Thoracic aorta (tissue), 2 donors: ENCODE measurements around the gene SSTR5. TPM values are rescaled to one million over a fixed set of nuclear protein-coding genes. Genes with fewer than 3 reads are reported as not detected.
A peak's percentile ranks its signal among the peaks of the same experiment; 100 is the strongest.
"Not testable (repeated sequence)": the region's sequence is repeated elsewhere in the genome, so short reads cannot be mapped to it uniquely, and the experiment has no call there.

Experiments used
- ATAC-seq: fragments of 150-250 bp; one replicate; pipeline ENCODE4 v1.8.0; 2017; ENCODE audit warnings: low read depth; ENCODE audit not compliant: insufficient number of reproducible peaks, low FRiP score
- DNase-seq: peaks from one replicate; pipeline ENCODE4 v3.0.0-alpha.2; 2020; ENCODE audit warnings: low spot score
- H3K27ac ChIP-seq, 2 donors: fragments of 200-600 bp; sonication (generic); 1 replicate in 1 of 2; 2 replicates in 1 of 2; pipeline ENCODE4 v1.5.1; 2016; ENCODE audit warnings: mild to moderate bottlenecking in 2 of 2, moderate library complexity in 2 of 2
- H3K27me3 ChIP-seq: fragments of 200-600 bp; sonication (generic); replicated peaks from 2 replicates; pipeline ENCODE4 v1.6.0; 2016; ENCODE audit warnings: mild to moderate bottlenecking; ENCODE audit not compliant: insufficient read depth
- H3K36me3 ChIP-seq: fragments of 200-600 bp; sonication (generic); one replicate; pipeline ENCODE4 v1.5.1; 2016
- H3K4me1 ChIP-seq, 2 donors: fragments of 200-600 bp; sonication (generic); 1 replicate in 1 of 2; 2 replicates in 1 of 2; pipeline versions ENCODE4 v1.5.1 to v1.6.0; 2016; ENCODE audit warnings: low read depth in 2 of 2, mild to moderate bottlenecking in 1 of 2; ENCODE audit not compliant: control insufficient read depth in 1 of 2
- H3K4me3 ChIP-seq: fragments of 200-600 bp; sonication (generic); 2 replicates; pipeline ENCODE4 v1.5.1; 2016; ENCODE audit warnings: mild to moderate bottlenecking
- H3K9me3 ChIP-seq: fragments of 200-600 bp; sonication (generic); 2 replicates; pipeline ENCODE4 v1.5.1; 2016
- CTCF ChIP-seq: fragments of 200-600 bp; sonication (generic); IDR thresholded peaks from one replicate; pipeline ENCODE4 v1.5.1; 2019; ENCODE audit warnings: antibody characterized with exemption
- total RNA-seq, 2 donors: library from RNA; depleted of rRNA; stranded (reverse); fragments of >200 nt; gene quantifications; one replicate each; pipeline versions ENCODE4 v1.1.0 to v1.2.3, GENCODE V29; 2016

Gene SSTR5
- total RNA-seq, 2 donors from 2014 or later, result 3.0 to 3.8 TPM

- ATAC-seq (no peak), DNase-seq (no peak)
- Histone ChIP-seq H3K27me3 (no peaks in the 10 kb centered on the region), H3K4me1 (peaks cover 36 to 59% of the 10 kb centered on the region in 2 donors), H3K27ac (no peak overlapping the region), H3K4me3 (no peak overlapping the region), H3K9me3 (peaks cover 13% of the 10 kb centered on the region), H3K36me3 (no peaks in the 10 kb centered on the region)
- TF ChIP-seq CTCF, result no peak
Measured at GRCh38 chr16:1082266-1082951, 9.9 kb downstream of the SSTR5 start.

- peaks cover 13% of the 10 kb centered on the region for H3K9me3 ChIP-seq
- no peaks in the 10 kb centered on the region for H3K27me3 ChIP-seq
- H3K4me1 ChIP-seq, result peaks cover 28 to 55% of the 10 kb centered on the region in 2 donors
- DNase-seq (no peak), ATAC-seq (no peak)
- no peak overlapping the region for H3K27ac ChIP-seq
- H3K4me3 ChIP-seq, result no peak overlapping the region
- no peak for TF ChIP-seq CTCF
- H3K36me3 ChIP-seq, result no peaks in the 10 kb centered on the region
Measured at GRCh38 chr16:1082952-1083675, 10.6 kb downstream of the SSTR5 start.

DNA sequence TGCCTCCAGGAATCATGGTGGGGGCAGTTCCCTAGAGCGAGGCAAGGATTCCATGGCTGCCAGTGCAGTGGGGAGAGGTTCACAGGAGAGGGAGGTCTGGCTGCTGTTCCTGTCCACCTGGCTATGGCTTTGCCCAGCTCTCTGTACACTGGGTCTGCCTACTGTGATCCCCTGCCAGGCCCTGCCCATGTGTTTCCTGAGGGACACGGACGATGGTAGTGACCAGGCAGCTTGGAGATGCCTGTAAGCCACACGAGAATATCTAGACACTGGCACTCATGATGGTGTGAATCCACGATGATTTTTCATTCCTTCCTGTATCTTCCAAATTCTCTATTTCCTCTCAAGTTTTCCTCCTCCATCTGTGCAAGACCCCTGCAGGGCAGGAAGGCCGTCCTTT, 12.4 kb downstream of the SSTR5 start:
- no peak for ATAC-seq
- Histone ChIP-seq H3K36me3 (no peaks in the 10 kb centered on the region), H3K4me3 (no peak overlapping the region), H3K4me1 (peaks cover 23 to 55% of the 10 kb centered on the region in 2 donors), H3K27me3 (no peaks in the 10 kb centered on the region), H3K9me3 (peaks cover 13% of the 10 kb centered on the region), H3K27ac (no peak overlapping the region)
- TF ChIP-seq CTCF, result no peak
- no peak for DNase-seq

GRCh38 chr16:1086443-1086842, 13.9 kb downstream of the SSTR5 start:
- not testable (repeated sequence) for H3K36me3 ChIP-seq, H3K4me3 ChIP-seq, H3K27ac ChIP-seq, H3K27me3 ChIP-seq, DNase-seq, ATAC-seq
- H3K4me1 ChIP-seq, result peaks cover 17 to 55% of the 10 kb centered on the region in 2 donors
- H3K9me3 ChIP-seq, result peaks cover 13% of the 10 kb centered on the region

DNA sequence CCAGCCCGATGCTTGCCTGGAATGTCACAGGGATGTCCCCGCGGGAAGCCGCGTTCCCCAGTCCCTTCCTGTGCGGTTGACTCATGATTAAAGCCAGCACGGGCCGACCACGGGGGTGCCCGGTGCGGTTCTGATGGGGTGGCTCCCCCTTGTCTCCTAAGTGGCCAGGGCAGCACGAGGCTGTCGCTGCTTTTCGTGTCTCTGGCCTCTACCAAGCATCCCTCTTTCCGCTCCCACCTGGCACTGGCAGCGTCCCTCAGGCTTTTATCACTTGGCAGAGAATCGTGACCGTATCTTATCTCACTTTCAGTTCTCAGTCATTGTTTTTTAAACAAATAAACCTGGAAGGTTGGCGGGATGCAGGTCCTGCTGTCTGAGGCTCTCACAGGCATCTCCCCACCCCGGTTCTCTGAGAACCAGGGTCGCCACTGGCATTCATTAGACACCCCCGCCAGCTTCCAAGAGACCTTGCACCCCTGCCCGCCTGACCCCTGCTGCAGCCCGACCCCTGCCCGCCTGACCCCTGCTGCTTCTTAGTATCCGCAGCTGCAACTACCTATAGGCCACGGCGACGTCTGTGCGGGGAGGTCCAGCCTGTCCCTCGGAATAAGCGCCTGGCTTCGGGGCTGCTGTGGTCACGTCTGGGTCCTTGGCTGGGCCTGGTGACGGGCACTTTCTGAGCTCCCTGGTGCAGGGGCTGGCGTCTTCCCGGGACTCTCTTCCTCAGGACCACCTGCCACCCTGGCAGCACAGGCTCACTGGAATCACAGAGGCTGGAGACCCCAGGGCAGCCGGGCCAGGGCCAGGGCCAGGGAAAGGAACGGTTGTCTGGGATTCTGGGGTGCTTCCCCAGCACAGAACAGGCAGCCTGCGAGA, 16.0 kb downstream of the SSTR5 start:
- Histone ChIP-seq H3K27ac (peak overlapping the region; percentile 61 to 88), H3K4me1 (peaks cover 14 to 37% of the 10 kb centered on the region in 2 donors), H3K36me3 (no peaks in the 10 kb centered on the region), H3K4me3 (peak overlapping the region; percentile 70), H3K27me3 (no peaks in the 10 kb centered on the region), H3K9me3 (peaks cover 13% of the 10 kb centered on the region)
- ATAC-seq (no peak), DNase-seq (no peak)
- TF ChIP-seq CTCF, result no peak
